NCI-H187 treated with DMSO at 0.1 percent for 48 hours (cell line): Measurements from ENCODE around the gene SLC5A1.

Experiments used
- DNase-seq: peaks from one replicate; lab custom pipeline; 2025; lab: John Stamatoyannopoulos, UW

SLC5A1 gene

GRCh38 chr22:32042924-32043323, at the start of gene SLC5A1:
SLC5A1 (plus strand) TSS chr22:32043261; CDS start chr22:32043282, 21 bp downstream.
- DNase-seq = no peak

- no peak for DNase-seq
These were observed 48.0 kb upstream of the SLC5A1 start for GRCh38 chr22:31995046-31995445.

GRCh38 chr22:31995807-31996206, 47.3 kb upstream of the SLC5A1 start:
- DNase-seq = no peak

- DNase-seq = no peak
These were observed 44.2 kb upstream of the SLC5A1 start for GRCh38 chr22:31998784-31999385.

GRCh38 chr22:32000181-32000580, 42.9 kb upstream of the SLC5A1 start:
- DNase-seq = no peak

- no peak for DNase-seq
These were observed 37.6 kb upstream of the SLC5A1 start for GRCh38 chr22:32005453-32005852.

GRCh38 chr22:32013200-32013599, 29.9 kb upstream of the SLC5A1 start:
- no peak for DNase-seq

GRCh38 chr22:32016081-32016480, 27.0 kb upstream of the SLC5A1 start:
- DNase-seq = no peak

GRCh38 chr22:32018056-32018455, 25.0 kb upstream of the SLC5A1 start:
- DNase-seq = no peak

GRCh38 chr22:32020117-32020516, 22.9 kb upstream of the SLC5A1 start:
- no peak for DNase-seq

GRCh38 chr22:32021716-32022115, 21.3 kb upstream of the SLC5A1 start:
- DNase-seq = no peak

GRCh38 chr22:32023251-32023827, 19.7 kb upstream of the SLC5A1 start:
- DNase-seq = no peak

GRCh38 chr22:32024796-32025195, 18.3 kb upstream of the SLC5A1 start:
- DNase-seq = no peak

GRCh38 chr22:32030518-32031247, 12.4 kb upstream of the SLC5A1 start:
- DNase-seq = no peak

- DNase-seq = no peak
These were observed 11.6 kb upstream of the SLC5A1 start for GRCh38 chr22:32031466-32031865.

- DNase-seq = no peak
These were observed 8.8 kb upstream of the SLC5A1 start for GRCh38 chr22:32034275-32034674.

GRCh38 chr22:32037236-32037635, 5.8 kb upstream of the SLC5A1 start:
- no peak for DNase-seq

- no peak for DNase-seq
These were observed 2.6 kb upstream of the SLC5A1 start for GRCh38 chr22:32040324-32040904.

- no peak for DNase-seq
These were observed 330 bp downstream of the SLC5A1 start for GRCh38 chr22:32043391-32043790.

- DNase-seq = no peak
These were observed 1.4 kb downstream of the SLC5A1 start for GRCh38 chr22:32044477-32044876.

GRCh38 chr22:32044913-32045312, 1.9 kb downstream of the SLC5A1 start:
- no peak for DNase-seq

GRCh38 chr22:32048069-32048468, 5.0 kb downstream of the SLC5A1 start:
- DNase-seq = no peak
